BJ (cell line): ENCODE measurements around the gene CDADC1. TPM values are rescaled to one million over a fixed set of nuclear protein-coding genes. Genes with fewer than 3 reads are reported as not detected.
A peak's percentile ranks its signal among the peaks of the same experiment; 100 is the strongest.

Experiments
- CTCF ChIA-PET: fragments of 350-600 bp; formaldehyde crosslinking; extraction: SDS; loops from one replicate; lab custom pipeline; 2021; ENCODE audit warnings: antibody characterized with exemption, inconsistent platforms; lab: Yijun Ruan, JAX
- POLR2A ChIA-PET: fragments of 300-600 bp; sonication (Branson Sonifier 250); formaldehyde crosslinking; extraction: SDS; loops from one replicate; lab custom pipeline; 2021; ENCODE audit warnings: antibody characterized with exemption; lab: Charles Lee
- DNase-seq: peaks from one replicate; pipeline ENCODE4 v3.0.0-alpha.2; 2011; ENCODE audit warnings: low read depth
- H3K27me3 ChIP-seq: 2 replicates; pipeline ENCODE4 v1.6.0; 2011; ENCODE audit warnings: low read length; ENCODE audit not compliant: control insufficient read depth, insufficient read depth
- H3K36me3 ChIP-seq: 2 replicates; pipeline ENCODE4 v1.5.1; 2011; ENCODE audit warnings: low read length; ENCODE audit not compliant: control insufficient read depth, insufficient read depth
- H3K4me3 ChIP-seq: 2 replicates; pipeline ENCODE4 v1.5.1; 2011; ENCODE audit warnings: low read depth, mild to moderate bottlenecking, control low read depth, low read length
- polyA plus RNA-seq: library from polyadenylated mRNA; depleted of rRNA; stranded (reverse); fragments of >200 nt; gene quantifications from 2 replicates; pipeline ENCODE4 v1.2.3, GENCODE V29; 2011
- TF ChIP-seq, protein P1 (sequence below): IDR thresholded peaks from 2 replicates; pipeline ENCODE4 v1.5.1; 2011; ENCODE audit warnings: low read depth, mild to moderate bottlenecking, control low read depth, inconsistent platforms, low read length, moderate library complexity; ENCODE audit not compliant: insufficient read depth

CDADC1 gene
- polyA plus RNA-seq, 1 experiment, result 2.2 TPM

DNA sequence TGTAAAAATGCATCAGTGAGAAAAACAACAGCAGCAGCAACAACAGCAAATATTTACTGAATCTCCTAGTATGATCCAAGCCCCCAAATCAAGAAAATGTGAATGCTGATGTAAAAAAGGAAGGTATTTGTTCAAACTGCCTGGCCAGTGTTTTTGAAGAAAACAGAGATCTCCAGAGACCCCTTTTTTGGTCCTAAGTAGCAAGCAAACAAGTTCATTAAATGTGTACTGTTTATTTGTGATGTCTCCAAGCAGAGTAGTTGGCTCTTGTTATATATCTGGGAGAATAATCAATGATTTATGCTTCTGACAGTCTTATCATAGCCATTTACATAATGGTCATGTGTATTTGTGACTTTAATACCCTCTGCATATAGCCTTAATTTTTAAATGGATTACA lies 50.7 kb downstream of the CDADC1 start:
- ChIA-PET POLR2A (no interaction called here), CTCF (interaction anchor here (5.3 kb wide), 1 partner anchor 138 kb away, joined by 28 read pairs; no protein-coding TSS in a partner anchor)
- Histone ChIP-seq H3K36me3 (no peaks in the 10 kb centered on the region), H3K27me3 (no peaks in the 10 kb centered on the region), H3K4me3 (no peak overlapping the region)
- DNase-seq, result no peak
- TF ChIP-seq, protein P1, sequence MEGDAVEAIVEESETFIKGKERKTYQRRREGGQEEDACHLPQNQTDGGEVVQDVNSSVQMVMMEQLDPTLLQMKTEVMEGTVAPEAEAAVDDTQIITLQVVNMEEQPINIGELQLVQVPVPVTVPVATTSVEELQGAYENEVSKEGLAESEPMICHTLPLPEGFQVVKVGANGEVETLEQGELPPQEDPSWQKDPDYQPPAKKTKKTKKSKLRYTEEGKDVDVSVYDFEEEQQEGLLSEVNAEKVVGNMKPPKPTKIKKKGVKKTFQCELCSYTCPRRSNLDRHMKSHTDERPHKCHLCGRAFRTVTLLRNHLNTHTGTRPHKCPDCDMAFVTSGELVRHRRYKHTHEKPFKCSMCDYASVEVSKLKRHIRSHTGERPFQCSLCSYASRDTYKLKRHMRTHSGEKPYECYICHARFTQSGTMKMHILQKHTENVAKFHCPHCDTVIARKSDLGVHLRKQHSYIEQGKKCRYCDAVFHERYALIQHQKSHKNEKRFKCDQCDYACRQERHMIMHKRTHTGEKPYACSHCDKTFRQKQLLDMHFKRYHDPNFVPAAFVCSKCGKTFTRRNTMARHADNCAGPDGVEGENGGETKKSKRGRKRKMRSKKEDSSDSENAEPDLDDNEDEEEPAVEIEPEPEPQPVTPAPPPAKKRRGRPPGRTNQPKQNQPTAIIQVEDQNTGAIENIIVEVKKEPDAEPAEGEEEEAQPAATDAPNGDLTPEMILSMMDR, result no peak

DNA sequence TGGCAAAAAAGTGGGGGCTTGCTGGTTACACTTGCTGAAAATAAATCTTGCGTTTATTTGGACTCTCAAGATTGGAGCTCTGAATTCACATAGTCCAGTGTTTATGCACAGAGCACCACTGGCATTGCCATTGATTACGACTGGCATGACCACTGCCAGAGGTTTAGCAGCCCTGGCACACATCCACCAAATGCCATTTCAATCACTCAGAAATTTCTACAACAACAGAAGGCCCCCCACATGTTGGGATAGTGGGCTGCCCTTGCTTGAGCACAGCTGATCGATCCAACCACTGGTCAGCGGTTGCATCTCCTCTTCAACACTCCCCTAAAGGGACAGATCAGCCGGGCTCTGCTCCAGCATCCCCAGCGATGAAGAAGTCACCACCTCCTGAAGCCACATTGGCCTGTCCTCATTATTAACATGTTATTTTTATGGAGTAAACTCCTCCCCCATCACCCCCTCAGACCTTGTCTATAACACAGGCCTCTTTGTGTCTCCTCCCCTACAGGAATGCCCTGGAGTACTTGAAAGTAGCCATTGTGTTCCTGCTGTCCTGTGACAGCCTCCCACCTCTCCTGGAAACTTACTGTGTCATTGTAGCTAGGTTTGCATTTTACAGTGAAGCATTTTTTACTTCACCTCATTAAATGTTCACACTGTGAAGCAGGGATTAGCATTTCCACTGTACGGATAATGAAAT lies 51.3 kb downstream of the CDADC1 start:
- CTCF ChIA-PET, result interaction anchor here (5.3 kb wide), 1 partner anchor 138 kb away, joined by 28 read pairs; no protein-coding TSS in a partner anchor
- no peaks in the 10 kb centered on the region for H3K27me3 ChIP-seq
- POLR2A ChIA-PET, result interaction anchor here (0.6 kb wide), 1 partner anchor 194 kb away, joined by 5 read pairs; no protein-coding TSS in a partner anchor
- DNase-seq, result no peak
- no peaks in the 10 kb centered on the region for H3K36me3 ChIP-seq
- TF ChIP-seq, protein P1, result no peak
- no peak overlapping the region for H3K4me3 ChIP-seq

DNA sequence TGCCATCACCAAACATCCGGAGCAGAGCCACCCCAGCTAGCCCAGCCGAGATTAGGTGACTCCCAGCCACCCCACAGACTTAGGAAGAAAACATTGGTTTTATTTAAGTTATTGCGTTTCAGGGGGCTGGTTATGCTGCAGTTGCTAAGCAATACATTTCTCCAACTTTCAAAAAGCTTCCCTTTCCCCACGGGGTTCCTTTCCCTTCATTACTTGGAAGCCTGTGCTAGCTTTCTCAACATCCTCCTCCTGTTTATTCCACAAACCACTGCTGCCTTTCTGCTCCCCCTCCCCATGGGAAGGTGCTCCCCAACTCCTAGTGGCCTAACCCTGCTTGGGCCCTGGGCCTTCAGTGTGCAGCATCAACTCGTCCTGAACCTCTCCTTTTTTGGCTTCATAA lies 52.6 kb downstream of the CDADC1 start:
- Histone ChIP-seq H3K36me3 (no peaks in the 10 kb centered on the region), H3K4me3 (no peak overlapping the region), H3K27me3 (no peaks in the 10 kb centered on the region)
- DNase-seq, result no peak
- CTCF ChIA-PET, result interaction anchor here (0.7 to 5.3 kb wide), 14 partner anchors 14 to 309 kb away, joined by 3 to 28 read pairs (median 4); no protein-coding TSS in a partner anchor
- TF ChIP-seq, protein P1, result no peak
- POLR2A ChIA-PET, result no interaction called here

DNA sequence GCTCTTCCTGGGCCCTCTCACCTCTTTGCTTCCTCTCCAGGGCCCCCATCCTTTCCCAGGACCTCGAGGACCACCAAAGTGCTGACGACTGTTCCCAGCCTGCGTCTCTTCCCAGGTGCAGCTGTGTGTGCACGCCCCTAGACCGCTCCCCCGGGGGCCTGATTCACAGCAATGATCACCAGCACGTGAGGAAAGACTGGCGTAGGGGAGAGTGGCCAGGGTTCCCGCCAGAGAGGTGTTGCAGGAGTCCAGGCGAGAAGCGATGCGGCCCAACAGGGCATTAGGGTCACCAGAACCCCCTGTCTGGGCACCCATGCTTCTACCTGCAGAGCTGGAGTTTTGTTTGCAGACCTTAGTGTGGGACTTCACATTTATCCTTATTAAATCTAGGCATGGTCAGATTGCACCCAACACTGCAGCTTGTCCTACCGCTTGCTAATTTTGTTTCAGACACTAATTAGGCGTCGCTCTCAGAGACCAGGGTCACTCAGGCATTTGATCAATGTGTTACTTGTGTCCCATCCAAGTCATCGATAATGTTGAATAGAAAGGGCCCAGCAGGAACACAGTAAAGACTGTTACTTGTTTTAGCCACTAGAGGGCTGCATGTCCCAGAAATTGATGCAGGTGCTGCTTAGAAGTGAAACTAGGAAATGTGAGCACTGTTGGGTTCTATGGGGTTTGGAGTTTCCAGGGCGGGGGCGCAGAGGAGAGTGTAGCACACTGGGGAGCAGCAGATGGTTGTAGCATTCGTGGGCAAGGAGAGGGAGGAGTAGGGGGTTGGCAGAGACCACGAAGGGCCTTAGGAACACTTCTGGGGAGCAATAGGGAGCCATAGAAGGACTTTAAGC lies 53.2 kb downstream of the CDADC1 start:
- TF ChIP-seq, protein P1, result peak; percentile 80
- H3K27me3 ChIP-seq, result no peaks in the 10 kb centered on the region
- no peak overlapping the region for H3K4me3 ChIP-seq
- CTCF ChIA-PET, result interaction anchor here (0.7 to 5.3 kb wide), 14 partner anchors 14 to 308 kb away, joined by 3 to 28 read pairs (median 4); no protein-coding TSS in a partner anchor
- no peaks in the 10 kb centered on the region for H3K36me3 ChIP-seq
- no peak for DNase-seq
- POLR2A ChIA-PET, result no interaction called here

DNA sequence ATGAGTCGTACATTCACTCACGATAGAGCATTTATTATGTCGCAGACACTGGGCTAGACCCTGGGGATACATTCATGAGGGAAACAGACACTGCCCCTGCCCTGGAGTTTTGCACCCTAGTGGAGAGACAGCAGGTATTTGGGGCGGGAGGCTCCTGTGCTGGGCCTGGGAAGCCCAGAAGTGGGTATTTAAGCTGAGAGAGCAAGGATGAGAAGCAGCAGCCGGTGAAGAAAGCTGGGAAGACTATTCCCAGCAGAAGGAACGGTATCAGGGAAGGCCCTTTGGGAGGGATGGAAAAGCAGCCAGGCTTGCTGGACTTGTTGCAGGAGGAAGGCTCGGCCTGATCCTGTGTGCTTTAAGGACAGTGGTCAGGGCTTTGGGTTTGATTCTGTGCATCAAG lies 54.5 kb downstream of the CDADC1 start:
- TF ChIP-seq, protein P1, result no peak
- ChIA-PET CTCF (interaction anchor here (0.6 to 5.3 kb wide), 5 partner anchors 12 to 194 kb away, joined by 3 to 28 read pairs (median 7); partner anchors contain the start of genes CAB39L and SETDB2), POLR2A (no interaction called here)
- Histone ChIP-seq H3K36me3 (no peaks in the 10 kb centered on the region), H3K27me3 (no peaks in the 10 kb centered on the region), H3K4me3 (no peak overlapping the region)
- no peak for DNase-seq
